OCI-LY7 (cell line): ENCODE data around the gene GPC3. TPM values are rescaled to one million over a fixed set of nuclear protein-coding genes. Genes with fewer than 3 reads are reported as not detected.
"Not testable (repeated sequence)": the region's sequence is repeated elsewhere in the genome, so short reads cannot be mapped to it uniquely, and the experiment has no call there.

ENCODE experiments used
- BruUV-seq: library from RNA; stranded (reverse); fragments of 400-500 nt; replicated peaks from 2 replicates; lab custom pipeline; 2021; lab: Mats Ljungman, UMichigan
- CTCF ChIA-PET: fragments of 300-600 bp; sonication (Branson Sonifier 250); formaldehyde crosslinking; loops from one replicate; lab custom pipeline; 2022; ENCODE audit warnings: antibody characterized with exemption; ENCODE audit not compliant: unreplicated experiment; lab: Charles Lee
- POLR2A ChIA-PET: fragments of 300-600 bp; sonication (Branson Sonifier 250); formaldehyde crosslinking; loops from one replicate; lab custom pipeline; 2022; ENCODE audit warnings: antibody characterized with exemption; lab: Charles Lee
- DNase-seq: peaks from one replicate; pipeline ENCODE4 v3.0.0-alpha.2; 2015; ENCODE audit warnings: low spot score
- H2AFZ ChIP-seq: fragments of 200-600 bp; sonication (generic), shearing (Covaris generic); 2 replicates; pipeline ENCODE4 v1.6.1; 2014; ENCODE audit warnings: mild to moderate bottlenecking, antibody characterized with exemption, low read length, moderate library complexity
- H3K27ac ChIP-seq: fragments of 200-600 bp; sonication (generic); 2 replicates; pipeline ENCODE4 v1.5.1; 2014; ENCODE audit warnings: mixed run types, low read depth, mild to moderate bottlenecking, moderate library complexity, low read length, inconsistent platforms; ENCODE audit not compliant: poor library complexity, severe bottlenecking
- H3K36me3 ChIP-seq: fragments of 200-600 bp; sonication (generic); 2 replicates; pipeline ENCODE4 v1.6.1; 2014; ENCODE audit warnings: mild to moderate bottlenecking, antibody characterized with exemption, low read length, moderate library complexity, mixed read lengths; ENCODE audit not compliant: insufficient read depth
- H3K4me1 ChIP-seq: fragments of 200-600 bp; sonication (generic); 2 replicates; pipeline ENCODE4 v1.5.1; 2014; ENCODE audit warnings: mild to moderate bottlenecking, low read length; ENCODE audit not compliant: insufficient read depth, poor library complexity, severe bottlenecking
- H3K4me2 ChIP-seq: fragments of 200-600 bp; sonication (generic); 2 replicates; pipeline ENCODE4 v1.6.1; 2014; ENCODE audit warnings: mild to moderate bottlenecking, low read length
- H3K4me3 ChIP-seq: fragments of 200-600 bp; sonication (generic); 2 replicates; pipeline ENCODE4 v1.5.1; 2014; ENCODE audit warnings: mild to moderate bottlenecking, low read depth, low read length; ENCODE audit not compliant: poor library complexity, severe bottlenecking
- H3K79me2 ChIP-seq: fragments of 200-600 bp; sonication (generic); 2 replicates; pipeline ENCODE4 v1.6.1; 2016; ENCODE audit warnings: low read depth, mild to moderate bottlenecking, low read length, moderate library complexity, mixed read lengths; ENCODE audit not compliant: insufficient read depth
- H3K9me2 ChIP-seq: fragments of 200-600 bp; sonication (generic); 2 replicates; pipeline ENCODE4 v1.6.1; 2016; ENCODE audit warnings: mild to moderate bottlenecking, low read length, mixed read lengths; ENCODE audit not compliant: insufficient read depth
- H3K9me3 ChIP-seq: fragments of 200-600 bp; sonication (generic); 2 replicates; pipeline ENCODE4 v1.6.1; 2014; ENCODE audit warnings: mild to moderate bottlenecking, mixed run types, low read length, mixed read lengths
- H4K20me1 ChIP-seq: fragments of 200-600 bp; sonication (generic); 2 replicates; pipeline ENCODE4 v1.6.1; 2014; ENCODE audit warnings: mild to moderate bottlenecking, antibody characterized with exemption, low read length, moderate library complexity, mixed read lengths; ENCODE audit not compliant: insufficient read depth
- CTCF ChIP-seq: fragments of 200-600 bp; sonication (generic); conservative IDR thresholded peaks from 2 replicates; pipeline ENCODE4 v1.5.1; 2014; ENCODE audit warnings: mild to moderate bottlenecking, antibody characterized with exemption, low read length, moderate library complexity, mixed read lengths
- EZH2phosphoT487 ChIP-seq: fragments of 200-600 bp; sonication (generic); IDR thresholded peaks from 2 replicates; pipeline ENCODE4 v1.6.1; 2018; ENCODE audit warnings: low read depth, borderline replicate concordance, mild to moderate bottlenecking, mixed run types, antibody characterized with exemption, low read length, moderate library complexity, mixed read lengths
- intact Hi-C: fragments of 100-400 bp; cut with micrococcal nuclease; formaldehyde crosslinking; loops from one replicate; pipeline ENCODE4 v1.10.0; 2022; ENCODE audit not compliant: unreplicated experiment
- total RNA-seq, 2 experiments: library from RNA; depleted of rRNA in 1 of 2; stranded (reverse); fragments of >200 nt in 1 of 2; shearing (Covaris generic) in 1 of 2; gene quantifications; 2 replicates each; pipeline ENCODE4 v1.2.3, GENCODE V29; 2014 to 2022

The GPC3 gene
- total RNA-seq, 2 experiments from 2014 or later = not detected

DNA sequence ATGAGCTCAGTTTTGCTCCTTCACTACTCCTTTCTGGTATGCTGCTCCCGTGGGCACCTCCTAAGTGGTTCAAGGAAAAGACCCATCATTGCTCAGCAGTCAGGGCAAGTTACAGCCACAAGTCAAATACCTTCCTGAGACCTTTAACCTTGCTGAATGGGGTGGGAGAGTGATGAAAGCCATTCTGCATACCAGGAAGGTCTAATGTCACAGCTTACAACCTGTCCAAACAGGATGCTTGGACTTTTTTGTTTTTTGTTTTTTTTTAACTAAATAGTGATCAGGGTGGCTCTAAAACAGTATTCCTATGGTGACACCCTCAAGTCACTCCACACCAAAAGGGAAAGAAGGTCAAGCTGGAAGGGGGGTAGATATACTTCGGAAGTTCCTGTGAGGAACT, 93.1 kb downstream of the GPC3 start:
- no peaks in the 10 kb centered on the region for H3K9me3 ChIP-seq
- H3K79me2 ChIP-seq = no peaks in the 10 kb centered on the region
- no peak overlapping the region for H3K4me2 ChIP-seq
- H4K20me1 ChIP-seq = no peaks in the 10 kb centered on the region
- ChIA-PET CTCF (no interaction called here), POLR2A (no interaction called here)
- H3K4me3 ChIP-seq = no peak overlapping the region
- H3K9me2 ChIP-seq = no peaks in the 10 kb centered on the region
- TF ChIP-seq CTCF (no peak), EZH2phosphoT487 (no peak)
- H2AFZ ChIP-seq = no peak overlapping the region
- no TSS peak for BruUV-seq
- H3K4me1 ChIP-seq = no peaks in the 10 kb centered on the region
- intact Hi-C loops = no loop called here
- H3K36me3 ChIP-seq = no peaks in the 10 kb centered on the region
- H3K27ac ChIP-seq = no peak overlapping the region
- DNase-seq = no peak

GRCh38 chrX:133888984-133889383, 96.4 kb downstream of the GPC3 start:
- H3K9me2 ChIP-seq = no peaks in the 10 kb centered on the region
- no peak for DNase-seq
- TF ChIP-seq EZH2phosphoT487 = no peak
- CTCF ChIA-PET = no interaction called here
- POLR2A ChIA-PET = no interaction called here
- no peak overlapping the region for H3K4me2 ChIP-seq
- no peak overlapping the region for H3K4me3 ChIP-seq
- intact Hi-C loops = no loop called here
- no peaks in the 10 kb centered on the region for H3K36me3 ChIP-seq
- no peak overlapping the region for H2AFZ ChIP-seq
- BruUV-seq = no TSS peak
- H3K4me1 ChIP-seq = no peaks in the 10 kb centered on the region
- no peaks in the 10 kb centered on the region for H4K20me1 ChIP-seq
- H3K9me3 ChIP-seq = no peaks in the 10 kb centered on the region
- no peaks in the 10 kb centered on the region for H3K79me2 ChIP-seq
- H3K27ac ChIP-seq = no peak overlapping the region

DNA sequence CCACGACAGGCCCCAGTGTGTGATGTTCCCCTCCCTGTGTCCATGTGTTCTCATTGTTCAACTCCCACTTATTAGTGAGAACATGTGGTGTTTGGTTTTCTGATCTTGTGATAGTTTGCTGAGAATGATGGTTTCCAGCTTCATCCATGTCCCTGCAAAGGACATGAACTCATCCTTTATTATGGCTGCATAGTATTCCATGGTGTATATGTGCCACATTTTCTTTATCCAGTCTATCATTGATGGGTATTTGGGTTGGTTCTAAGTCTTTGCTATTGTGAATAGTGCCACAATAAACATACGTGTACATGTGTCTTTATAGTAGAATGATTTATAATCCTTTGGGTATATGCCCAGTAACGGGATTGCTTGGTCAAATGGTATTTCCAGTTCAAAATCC, 97.3 kb downstream of the GPC3 start:
- H3K9me3 ChIP-seq, H3K79me2 ChIP-seq, H3K4me3 ChIP-seq, H3K4me1 ChIP-seq, H3K9me2 ChIP-seq, H4K20me1 ChIP-seq, H3K36me3 ChIP-seq, H3K27ac ChIP-seq, intact Hi-C loops, H2AFZ ChIP-seq, BruUV-seq, CTCF ChIA-PET, H3K4me2 ChIP-seq, POLR2A ChIA-PET, DNase-seq: not testable (repeated sequence)
